Measurements from ENCODE around the gene MUCL3.

- TF ChIP-seq YY1 (IDR thresholded peaks at IDR 0.05; ENCODE audit: extremely low read depth, insufficient replicate concordance, low read depth, low read length): no peak
- no peak for TF ChIP-seq POLR2AphosphoS5 (IDR thresholded peaks at IDR 0.05; ENCODE audit: low read depth, low read length)
- no peak for TF ChIP-seq CTCF (IDR thresholded peaks at IDR 0.05 in 2 of 3, conservative IDR thresholded peaks at IDR 0.05 in 1 of 3; ENCODE audit: borderline replicate concordance in 1 of 3, insufficient read depth in 1 of 3, low read depth in 2 of 3, low read length in 2 of 3)
- no peak for TF ChIP-seq EZH2 (IDR thresholded peaks at IDR 0.05)
- no peak for TF ChIP-seq EZH2phosphoT487 (IDR thresholded peaks at IDR 0.05; ENCODE audit: borderline replicate concordance)
- no peak for TF ChIP-seq POLR2A (IDR thresholded peaks at IDR 0.05; ENCODE audit: borderline replicate concordance, extremely low read depth, insufficient read depth, insufficient read length)
- TF ChIP-seq EGR1 (IDR thresholded peaks at IDR 0.05; ENCODE audit: low read depth): no peak
- TF ChIP-seq JUND (IDR thresholded peaks at IDR 0.05): no peak
- TF ChIP-seq TCF7L2 (IDR thresholded peaks at IDR 0.05; ENCODE audit: borderline replicate concordance, extremely low read depth, insufficient read depth, insufficient read length): no peak
Measured at GRCh38 chr6:30947231-30947630, 6.5 kb downstream of the MUCL3 start.
